Ishikawa (cell line): Measurements from ENCODE around the gene GATAD2B.

Experiments used
- CEBPB ChIP-seq: IDR thresholded peaks from 2 replicates; pipeline ENCODE4 v1.6.1; 2012
- CREB1 ChIP-seq: IDR thresholded peaks from 2 replicates; pipeline ENCODE4 v1.6.1; 2012; ENCODE audit warnings: low read depth
- EGR1 ChIP-seq: IDR thresholded peaks from 2 replicates; pipeline ENCODE4 v1.6.1; 2012
- EP300 ChIP-seq: IDR thresholded peaks from 2 replicates; pipeline ENCODE4 v1.6.1; 2012; ENCODE audit warnings: borderline replicate concordance
- FOXM1 ChIP-seq: IDR thresholded peaks from 2 replicates; pipeline ENCODE4 v1.6.1; 2012; ENCODE audit warnings: low read depth, borderline replicate concordance
- NFIC ChIP-seq: IDR thresholded peaks from 2 replicates; pipeline ENCODE4 v1.6.1; 2012
- RAD21 ChIP-seq: IDR thresholded peaks from 2 replicates; pipeline ENCODE4 v1.6.1; 2012; ENCODE audit warnings: low read depth
- TAF1 ChIP-seq: IDR thresholded peaks from 2 replicates; pipeline ENCODE4 v1.6.1; 2012; ENCODE audit warnings: low read depth, mild to moderate bottlenecking
- TCF12 ChIP-seq: IDR thresholded peaks from 2 replicates; pipeline ENCODE4 v1.6.1; 2012; ENCODE audit warnings: low read depth
- TEAD4 ChIP-seq: IDR thresholded peaks from 2 replicates; pipeline ENCODE4 v1.6.1; 2012
- YY1 ChIP-seq: IDR thresholded peaks from 2 replicates; pipeline ENCODE4 v1.6.1; 2012; ENCODE audit warnings: low read depth
- ZBTB7A ChIP-seq: IDR thresholded peaks from 2 replicates; pipeline ENCODE4 v1.6.1; 2012; ENCODE audit warnings: low read depth
- TF ChIP-seq, protein P1 (sequence below): IDR thresholded peaks from 2 replicates; pipeline ENCODE4 v1.6.1; 2012
- TF ChIP-seq, protein P2 (sequence below): IDR thresholded peaks from 2 replicates; pipeline ENCODE4 v1.6.1; 2012
- TF ChIP-seq, protein P3 (sequence below): IDR thresholded peaks from 2 replicates; pipeline ENCODE4 v1.6.1; 2012; ENCODE audit warnings: low read depth, mild to moderate bottlenecking

The GATAD2B gene

DNA sequence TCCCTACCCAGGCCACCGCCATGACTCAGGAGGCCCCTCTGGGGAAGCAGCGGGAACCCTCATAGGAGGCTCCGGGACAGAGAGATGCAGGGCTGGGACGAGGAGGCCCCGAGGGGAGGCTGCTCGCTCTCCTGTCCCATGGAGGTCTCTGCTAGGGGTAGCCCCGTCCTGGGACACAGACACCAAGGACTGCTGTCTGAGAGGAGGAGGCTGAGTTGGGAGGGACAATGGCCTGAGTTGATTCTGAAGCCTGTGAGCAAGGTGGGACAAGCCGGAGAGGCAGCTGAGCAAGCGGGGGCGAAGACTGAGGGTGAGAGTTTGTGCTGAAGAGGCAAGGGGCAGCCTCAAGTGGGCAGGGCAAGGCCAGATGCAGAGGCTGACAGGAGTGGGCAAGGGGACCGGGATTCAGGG lies 130.1 kb downstream of the GATAD2B start:
- TF ChIP-seq, protein P1, sequence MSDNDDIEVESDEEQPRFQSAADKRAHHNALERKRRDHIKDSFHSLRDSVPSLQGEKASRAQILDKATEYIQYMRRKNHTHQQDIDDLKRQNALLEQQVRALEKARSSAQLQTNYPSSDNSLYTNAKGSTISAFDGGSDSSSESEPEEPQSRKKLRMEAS: no peak
- no peak for TF ChIP-seq FOXM1
- TF ChIP-seq EP300: no peak
- TF ChIP-seq, protein P2, sequence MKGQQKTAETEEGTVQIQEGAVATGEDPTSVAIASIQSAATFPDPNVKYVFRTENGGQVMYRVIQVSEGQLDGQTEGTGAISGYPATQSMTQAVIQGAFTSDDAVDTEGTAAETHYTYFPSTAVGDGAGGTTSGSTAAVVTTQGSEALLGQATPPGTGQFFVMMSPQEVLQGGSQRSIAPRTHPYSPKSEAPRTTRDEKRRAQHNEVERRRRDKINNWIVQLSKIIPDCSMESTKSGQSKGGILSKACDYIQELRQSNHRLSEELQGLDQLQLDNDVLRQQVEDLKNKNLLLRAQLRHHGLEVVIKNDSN: no peak
- TF ChIP-seq YY1: no peak
- no peak for TF ChIP-seq ZBTB7A
- TF ChIP-seq, protein P3, sequence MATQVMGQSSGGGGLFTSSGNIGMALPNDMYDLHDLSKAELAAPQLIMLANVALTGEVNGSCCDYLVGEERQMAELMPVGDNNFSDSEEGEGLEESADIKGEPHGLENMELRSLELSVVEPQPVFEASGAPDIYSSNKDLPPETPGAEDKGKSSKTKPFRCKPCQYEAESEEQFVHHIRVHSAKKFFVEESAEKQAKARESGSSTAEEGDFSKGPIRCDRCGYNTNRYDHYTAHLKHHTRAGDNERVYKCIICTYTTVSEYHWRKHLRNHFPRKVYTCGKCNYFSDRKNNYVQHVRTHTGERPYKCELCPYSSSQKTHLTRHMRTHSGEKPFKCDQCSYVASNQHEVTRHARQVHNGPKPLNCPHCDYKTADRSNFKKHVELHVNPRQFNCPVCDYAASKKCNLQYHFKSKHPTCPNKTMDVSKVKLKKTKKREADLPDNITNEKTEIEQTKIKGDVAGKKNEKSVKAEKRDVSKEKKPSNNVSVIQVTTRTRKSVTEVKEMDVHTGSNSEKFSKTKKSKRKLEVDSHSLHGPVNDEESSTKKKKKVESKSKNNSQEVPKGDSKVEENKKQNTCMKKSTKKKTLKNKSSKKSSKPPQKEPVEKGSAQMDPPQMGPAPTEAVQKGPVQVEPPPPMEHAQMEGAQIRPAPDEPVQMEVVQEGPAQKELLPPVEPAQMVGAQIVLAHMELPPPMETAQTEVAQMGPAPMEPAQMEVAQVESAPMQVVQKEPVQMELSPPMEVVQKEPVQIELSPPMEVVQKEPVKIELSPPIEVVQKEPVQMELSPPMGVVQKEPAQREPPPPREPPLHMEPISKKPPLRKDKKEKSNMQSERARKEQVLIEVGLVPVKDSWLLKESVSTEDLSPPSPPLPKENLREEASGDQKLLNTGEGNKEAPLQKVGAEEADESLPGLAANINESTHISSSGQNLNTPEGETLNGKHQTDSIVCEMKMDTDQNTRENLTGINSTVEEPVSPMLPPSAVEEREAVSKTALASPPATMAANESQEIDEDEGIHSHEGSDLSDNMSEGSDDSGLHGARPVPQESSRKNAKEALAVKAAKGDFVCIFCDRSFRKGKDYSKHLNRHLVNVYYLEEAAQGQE: no peak
- TF ChIP-seq EGR1: no peak
- TF ChIP-seq NFIC: no peak
- no peak for TF ChIP-seq RAD21
- TF ChIP-seq TAF1: no peak

DNA sequence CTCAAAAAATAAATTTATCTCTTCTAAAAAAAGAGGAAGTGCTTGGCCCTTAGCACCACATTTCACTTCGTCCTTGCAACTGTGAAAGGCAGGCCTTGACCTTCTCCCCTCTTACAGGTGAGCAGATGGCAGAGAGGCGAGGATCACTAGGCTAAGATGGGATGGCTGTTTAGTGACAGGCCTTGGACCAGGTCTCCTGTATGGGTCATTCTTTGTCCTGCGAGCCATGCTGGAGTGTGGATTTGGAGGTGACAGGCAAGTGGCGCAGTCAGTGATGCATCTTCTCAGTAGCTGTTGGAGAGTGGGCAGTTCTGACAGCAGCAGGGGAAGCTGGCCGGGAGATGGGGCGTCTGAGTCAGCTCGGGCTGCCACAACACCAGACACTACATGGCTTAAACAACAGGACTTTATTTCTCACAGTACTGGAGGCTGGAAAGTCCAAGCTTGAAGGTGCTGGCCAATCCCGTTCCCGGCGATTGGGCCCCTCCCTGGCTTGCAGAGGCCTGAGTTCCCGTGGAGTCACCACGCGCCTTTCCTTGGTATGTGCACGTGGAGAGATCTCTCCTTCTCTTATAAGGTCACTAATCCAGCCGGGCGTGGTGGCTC lies 131.0 kb downstream of the GATAD2B start:
- TF ChIP-seq, protein P1: no peak
- TF ChIP-seq TAF1 (no peak), CEBPB (no peak), CREB1 (no peak), RAD21 (no peak), TEAD4 (no peak), TCF12 (no peak), ZBTB7A (no peak), YY1 (no peak), EGR1 (no peak), EP300 (no peak), NFIC (no peak), FOXM1 (no peak)
- TF ChIP-seq, protein P2: no peak
- TF ChIP-seq, protein P3: no peak

DNA sequence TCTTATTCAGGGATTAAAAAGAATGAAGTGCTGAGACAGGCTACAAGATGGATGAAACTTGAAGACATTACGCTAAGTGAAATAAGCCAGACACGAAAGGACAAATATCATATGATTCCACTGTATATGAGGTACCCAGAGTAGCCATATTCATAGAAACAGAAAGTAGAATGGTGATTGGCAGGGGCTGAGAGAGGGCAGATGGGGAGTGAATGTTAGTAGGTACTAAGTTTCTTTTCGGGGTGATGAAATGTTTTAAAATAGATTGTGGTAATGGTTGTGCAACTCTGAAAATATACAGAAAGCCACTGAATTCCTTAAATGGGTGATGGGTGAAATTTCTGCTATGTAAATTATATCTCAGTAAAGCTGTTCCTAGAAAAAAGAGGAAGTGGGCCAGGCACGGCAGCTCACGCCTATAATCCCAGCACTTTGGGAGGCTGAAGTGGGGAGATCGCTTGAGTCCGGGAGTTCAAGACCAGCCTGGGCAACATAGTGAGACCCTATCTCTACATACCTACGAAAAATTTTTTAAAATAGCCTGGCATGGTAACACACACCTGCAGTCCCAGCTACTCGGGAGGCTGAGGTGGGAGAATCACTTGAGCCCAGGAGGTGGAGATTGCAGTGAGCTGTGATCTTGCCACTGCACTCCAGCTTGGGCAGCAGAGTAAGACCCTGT lies 131.7 kb downstream of the GATAD2B start:
- TF ChIP-seq TCF12 (no peak), RAD21 (no peak), CEBPB (no peak), TAF1 (no peak), YY1 (no peak), CREB1 (no peak), NFIC (no peak), TEAD4 (no peak), EGR1 (no peak), ZBTB7A (no peak), FOXM1 (no peak), EP300 (no peak)
- TF ChIP-seq, protein P3: no peak
- TF ChIP-seq, protein P1: no peak
- TF ChIP-seq, protein P2: no peak
